ENCODE results near the gene KRT222.

KRT222 gene

GRCh38 chr17:40615068-40615840 lies 49.7 kb downstream of the KRT222 start:
- peak; percentile 58 for DNase-seq (ENCODE audit: low spot score)

DNA sequence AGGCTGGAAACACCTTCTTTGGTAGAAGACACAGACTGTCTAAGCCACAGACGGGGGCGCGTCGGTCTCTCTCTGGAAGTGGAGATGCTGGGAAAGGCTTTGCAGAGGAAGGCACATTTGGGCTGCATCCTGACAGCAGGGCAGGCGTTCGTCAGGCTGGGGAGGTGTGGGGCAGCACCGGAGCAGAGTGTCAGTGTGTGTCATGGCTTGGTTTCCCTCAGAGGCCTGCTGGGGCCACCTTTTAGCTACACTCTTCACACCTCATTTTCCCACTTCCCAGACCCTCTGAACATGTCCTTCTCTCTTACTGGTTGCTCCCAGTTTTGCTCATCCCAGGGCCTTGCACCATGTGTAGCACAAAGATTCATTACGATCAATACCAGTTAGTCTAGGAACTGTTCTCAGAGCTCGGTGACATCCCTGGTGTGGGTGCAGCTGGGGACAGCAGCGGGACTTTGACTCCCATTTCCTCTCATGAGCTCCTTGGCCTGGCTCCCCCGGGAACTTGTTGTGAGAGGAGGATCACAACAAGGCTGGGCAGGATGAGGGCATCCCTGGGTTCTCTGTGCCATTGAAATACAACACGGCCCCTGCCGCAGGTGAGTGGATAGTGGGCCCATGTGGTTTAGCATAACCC lies 50.4 kb downstream of the KRT222 start:
- DNase-seq (ENCODE audit: low spot score), result no peak

GRCh38 chr17:40613467-40614154 lies 51.4 kb downstream of the KRT222 start:
- no peak for DNase-seq (ENCODE audit: low spot score)

- DNase-seq (ENCODE audit: low spot score), result no peak
Measured at GRCh38 chr17:40612599-40613244, 52.3 kb downstream of the KRT222 start.

GRCh38 chr17:40611840-40612474 lies 53.0 kb downstream of the KRT222 start:
- DNase-seq (ENCODE audit: low spot score), result no peak

GRCh38 chr17:40610359-40610758 lies 54.6 kb downstream of the KRT222 start:
- no peak for DNase-seq (ENCODE audit: low spot score)

DNA sequence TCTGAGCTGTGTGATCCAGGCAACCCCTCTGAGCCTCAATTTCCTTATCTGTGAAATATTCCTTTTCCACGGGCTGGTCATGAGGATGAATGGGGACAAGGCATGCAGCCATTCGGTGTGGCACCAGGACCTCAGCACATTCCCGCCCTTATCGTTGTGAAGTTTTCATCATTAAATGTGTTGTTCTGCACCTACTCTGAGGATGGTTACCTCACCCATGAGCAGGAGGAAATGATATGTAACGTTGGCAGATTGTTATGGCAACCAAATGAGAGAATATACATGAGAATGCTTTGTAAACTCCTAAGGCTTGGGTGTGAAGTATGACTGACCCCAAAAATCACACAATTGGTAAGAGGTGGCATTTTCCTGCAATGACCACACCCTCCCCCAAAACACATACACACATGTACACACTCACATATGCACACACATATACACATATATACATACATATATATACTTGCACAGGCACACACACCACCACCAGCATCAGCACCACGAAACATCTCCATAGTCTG lies 56.9 kb downstream of the KRT222 start:
- no peak for DNase-seq (ENCODE audit: low spot score)

DNA sequence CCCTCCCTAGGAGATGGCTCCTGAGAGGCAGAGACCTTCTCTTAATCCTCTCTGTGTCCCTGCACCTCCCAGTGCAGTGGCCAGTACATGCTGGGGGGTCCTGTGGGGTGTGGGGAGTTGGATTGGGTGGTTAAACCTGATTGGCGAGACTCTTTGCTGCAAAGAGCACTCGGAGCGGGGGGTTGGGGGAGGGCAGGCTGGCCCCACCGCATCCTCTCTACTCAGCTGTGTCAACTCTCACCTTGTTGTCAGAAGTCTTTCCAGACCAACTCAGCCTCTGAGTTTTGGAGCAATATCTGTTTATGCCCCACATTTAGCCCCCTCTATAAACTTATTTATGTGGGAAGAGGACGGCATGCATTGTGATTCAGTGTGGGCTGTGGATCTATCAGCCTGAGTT lies 57.3 kb downstream of the KRT222 start:
- no peak for DNase-seq (ENCODE audit: low spot score)

- DNase-seq (ENCODE audit: low spot score), result no peak
Measured at GRCh38 chr17:40606548-40607353, 58.2 kb downstream of the KRT222 start.

DNA sequence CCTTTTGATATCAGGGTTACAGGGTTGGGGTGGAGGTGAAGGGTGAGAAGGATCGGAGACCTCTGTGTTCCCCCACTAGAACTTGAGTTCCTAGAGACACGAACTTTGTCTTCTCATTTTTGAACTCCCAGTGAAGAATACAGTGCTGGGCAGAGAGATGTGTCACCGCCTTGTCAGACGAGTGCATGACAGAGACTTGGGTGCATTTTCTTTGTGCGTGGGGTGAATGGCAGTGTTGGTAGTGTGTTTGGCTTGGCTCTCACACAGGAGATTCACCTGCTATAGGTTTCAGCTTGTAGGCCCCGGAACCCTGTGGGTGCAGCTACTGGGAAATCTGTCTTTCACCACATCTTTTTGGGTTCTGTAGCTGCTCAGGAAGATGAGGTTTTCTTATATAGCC lies 59.7 kb downstream of the KRT222 start:
- DNase-seq (ENCODE audit: low spot score), result no peak

All from COLO829 (cell line).